Ovary (tissue), 3 donors: ENCODE results near the gene ADGRV1.

ENCODE experiments used
- CTCF ChIP-seq, 3 donors: fragments of 450-650 bp in 2 of 3; fragments of 200-600 bp in 1 of 3; IDR thresholded peaks; one replicate each; pipeline versions ENCODE4 v1.5.1 to v1.8.0; 2016 to 2022; ENCODE audit warnings: antibody characterized with exemption in 3 of 3, mild to moderate bottlenecking in 1 of 3
- EP300 ChIP-seq: sonication (generic); formaldehyde crosslinking; IDR thresholded peaks from one replicate; pipeline ENCODE4 v1.6.1; 2017; ENCODE audit warnings: antibody characterized with exemption
- POLR2A ChIP-seq: fragments of 450-650 bp; IDR thresholded peaks from one replicate; pipeline ENCODE4 v1.6.1; 2017; ENCODE audit warnings: antibody characterized with exemption, mild to moderate bottlenecking, moderate library complexity
- donor health status: DM: no; HTN: no; CAD: no.

GRCh38 chr5:90934091-90934719 is 375.6 kb downstream of the ADGRV1 start:
- no peak for TF ChIP-seq CTCF (IDR thresholded peaks at IDR 0.05)
- no peak for TF ChIP-seq POLR2A
- no peak for TF ChIP-seq EP300
